NCI-H82 treated with DMSO at 0.1 percent for 48 hours (cell line): ENCODE data around the gene TSNAXIP1.

Experiments
- DNase-seq: peaks from one replicate; lab custom pipeline; 2025; ENCODE audit not compliant: unreplicated experiment; lab: John Stamatoyannopoulos, UW

TSNAXIP1 gene

GRCh38 chr16:67806428-67807147 lies at the start of gene TSNAXIP1, which contains the start of gene RANBP10:
TSNAXIP1 (plus strand) TSS chr16:67806889; CDS start chr16:67807150, 261 bp downstream.
RANBP10 (minus strand) TSS chr16:67806560; CDS start chr16:67806536, 24 bp downstream.
- DNase-seq = peak; percentile 98

GRCh38 chr16:67758006-67758405 lies 48.7 kb upstream of the TSNAXIP1 start:
- no peak for DNase-seq

DNA sequence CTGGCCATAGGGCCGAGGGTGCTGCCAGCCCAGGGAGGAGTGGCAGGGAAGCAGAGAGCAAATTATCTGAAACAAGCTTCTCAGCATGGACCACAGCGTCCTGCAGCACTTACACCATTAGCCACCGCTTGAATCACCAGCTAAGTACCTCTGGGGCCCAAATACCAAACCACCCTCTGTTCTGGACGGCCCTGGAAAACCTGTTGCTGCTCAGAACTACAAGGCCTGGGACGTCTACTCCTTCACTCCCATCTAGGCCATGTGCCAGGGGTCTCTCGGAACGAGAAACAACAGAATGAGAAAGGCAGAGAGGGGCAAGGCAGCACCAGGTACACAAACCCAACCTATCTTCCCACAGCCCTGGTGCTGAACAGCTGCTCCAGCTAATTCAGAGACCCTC lies 47.7 kb upstream of the TSNAXIP1 start:
- no peak for DNase-seq

DNA sequence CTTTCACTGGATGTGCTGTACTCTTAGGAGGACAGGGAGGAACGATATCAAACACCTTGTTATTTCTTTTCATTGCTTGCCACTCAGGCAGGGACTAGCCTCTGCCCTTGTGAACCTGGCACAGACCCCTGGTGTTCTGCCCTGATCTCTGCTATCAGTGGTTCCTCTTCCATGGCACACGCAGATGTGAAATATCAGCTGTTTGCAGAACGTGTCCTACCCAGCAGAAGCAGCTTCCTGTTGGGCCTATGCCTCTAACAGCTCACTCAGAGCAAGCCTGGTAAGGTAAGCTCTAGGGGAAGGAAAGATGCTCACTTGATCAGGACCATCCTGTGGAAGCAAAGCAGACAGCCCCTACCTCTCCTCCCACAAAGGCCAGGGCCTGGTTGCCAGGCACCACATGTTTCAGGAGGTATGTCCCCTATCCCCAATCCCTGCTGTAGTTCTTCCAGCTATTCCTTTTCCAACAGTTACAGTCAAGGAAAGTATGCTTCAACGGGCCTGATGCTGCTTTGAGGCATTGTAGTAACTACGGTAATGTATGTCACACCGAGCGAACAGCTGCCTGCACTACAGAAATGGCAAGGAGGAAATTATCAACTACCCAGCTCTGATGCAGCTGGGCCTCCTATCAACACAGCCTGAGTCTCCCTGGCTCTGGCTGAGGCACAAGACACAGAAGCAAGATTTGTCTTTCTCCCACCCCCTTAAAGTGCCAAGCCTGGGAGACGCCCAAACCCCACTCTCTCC lies 46.3 kb upstream of the TSNAXIP1 start:
- DNase-seq = no peak

DNA sequence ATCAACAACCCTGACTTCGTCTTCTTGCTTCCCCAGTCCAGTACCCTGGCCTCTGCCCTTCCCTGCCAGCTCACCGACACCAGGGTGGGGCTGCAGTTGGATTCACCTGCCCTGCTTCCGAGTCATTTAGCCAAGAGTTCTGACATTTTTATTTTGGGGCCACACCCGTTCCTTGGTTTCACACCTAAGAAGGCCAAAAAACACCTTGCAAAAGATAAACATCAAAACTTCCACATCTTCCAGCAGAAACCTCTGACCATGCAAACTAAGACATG lies 45.8 kb upstream of the TSNAXIP1 start:
- DNase-seq = no peak

DNA sequence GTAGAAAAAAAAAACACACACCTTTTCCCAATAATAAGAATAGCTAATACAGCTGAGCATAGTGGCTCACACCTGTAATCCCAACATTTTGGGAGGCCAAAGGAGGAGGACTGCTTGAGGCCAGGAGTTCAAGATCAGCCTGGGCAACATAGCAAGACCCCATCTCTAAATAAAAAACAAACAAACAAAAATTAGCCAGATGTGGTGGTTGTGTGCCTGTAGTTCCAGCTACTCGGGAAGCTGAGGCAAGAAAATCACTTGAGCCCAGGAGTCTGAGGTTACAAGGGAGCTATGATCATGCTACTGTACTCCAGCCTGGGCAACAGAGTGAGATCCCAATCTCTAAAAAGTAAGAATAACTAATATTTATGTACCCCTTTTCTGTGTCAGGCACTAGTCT lies 44.8 kb upstream of the TSNAXIP1 start:
- DNase-seq = no peak

GRCh38 chr16:67762385-67762784 lies 44.3 kb upstream of the TSNAXIP1 start:
- DNase-seq = no peak

- DNase-seq = no peak
Measured at GRCh38 chr16:67763066-67763465, 43.6 kb upstream of the TSNAXIP1 start.

DNA sequence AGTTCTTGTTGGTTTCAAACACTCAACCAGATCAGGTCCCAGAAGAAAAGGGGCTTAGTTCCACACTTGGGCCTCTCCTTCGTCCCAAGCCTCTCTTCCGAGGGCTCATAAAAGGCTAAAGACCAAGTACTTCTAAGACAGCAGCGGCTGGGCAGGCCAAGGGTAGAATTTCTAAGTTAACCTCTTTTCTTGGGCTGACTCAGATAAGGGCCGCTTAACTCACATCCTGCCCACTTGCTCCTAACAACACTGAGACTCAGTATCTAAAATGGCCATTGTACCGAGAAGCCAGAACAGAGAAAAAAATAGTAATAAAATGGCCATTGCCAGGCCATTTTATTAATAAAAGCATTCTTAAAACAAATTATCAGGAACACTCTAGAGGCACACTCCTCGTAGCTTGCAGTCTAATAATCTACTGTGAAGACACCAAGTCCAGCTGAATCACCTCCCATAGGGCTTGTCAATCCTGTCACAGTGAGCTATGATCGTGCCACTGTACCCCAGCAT lies 42.5 kb upstream of the TSNAXIP1 start:
- DNase-seq = no peak

DNA sequence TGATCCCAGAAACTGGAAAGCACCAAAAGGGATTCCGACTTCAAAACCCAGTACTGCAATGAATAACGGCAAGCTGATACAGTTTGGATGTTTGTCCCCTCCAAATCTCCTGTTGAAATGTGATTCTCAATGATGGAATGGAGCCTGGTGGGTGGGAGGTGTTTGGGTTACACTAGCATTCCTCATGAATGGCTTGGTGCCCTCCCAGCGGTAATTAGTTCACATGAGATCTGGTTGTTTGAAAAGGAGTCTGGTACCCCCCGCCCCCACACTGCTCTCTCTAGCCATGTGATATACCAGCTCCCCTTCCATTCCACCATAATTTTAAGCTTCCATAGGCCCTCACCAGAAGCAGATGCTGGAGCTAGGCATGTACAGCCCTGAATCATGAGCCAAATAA lies 40.4 kb upstream of the TSNAXIP1 start:
- no peak for DNase-seq

DNA sequence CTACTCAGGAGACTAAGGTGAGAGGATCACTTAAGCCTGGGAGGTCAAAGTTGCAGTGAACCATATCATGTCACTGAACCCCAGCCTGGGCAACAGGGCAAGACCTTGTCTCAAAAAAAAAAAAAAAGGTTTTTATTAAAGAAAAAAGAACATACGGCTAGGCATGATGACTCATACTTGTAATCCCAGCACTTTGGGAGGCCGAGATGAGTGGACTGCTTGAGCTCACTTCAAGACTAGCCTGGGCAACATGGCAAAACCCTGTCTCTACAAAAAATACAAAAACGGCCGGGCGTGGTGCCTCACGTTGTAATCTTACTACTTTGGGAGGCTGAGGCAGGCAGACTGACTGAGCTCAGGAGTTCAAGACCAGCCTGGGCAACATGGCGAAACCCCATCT lies 38.7 kb upstream of the TSNAXIP1 start:
- no peak for DNase-seq

- DNase-seq = no peak
Measured at GRCh38 chr16:67770346-67770991, 36.2 kb upstream of the TSNAXIP1 start.

GRCh38 chr16:67773099-67773498 lies 33.6 kb upstream of the TSNAXIP1 start:
- no peak for DNase-seq

DNA sequence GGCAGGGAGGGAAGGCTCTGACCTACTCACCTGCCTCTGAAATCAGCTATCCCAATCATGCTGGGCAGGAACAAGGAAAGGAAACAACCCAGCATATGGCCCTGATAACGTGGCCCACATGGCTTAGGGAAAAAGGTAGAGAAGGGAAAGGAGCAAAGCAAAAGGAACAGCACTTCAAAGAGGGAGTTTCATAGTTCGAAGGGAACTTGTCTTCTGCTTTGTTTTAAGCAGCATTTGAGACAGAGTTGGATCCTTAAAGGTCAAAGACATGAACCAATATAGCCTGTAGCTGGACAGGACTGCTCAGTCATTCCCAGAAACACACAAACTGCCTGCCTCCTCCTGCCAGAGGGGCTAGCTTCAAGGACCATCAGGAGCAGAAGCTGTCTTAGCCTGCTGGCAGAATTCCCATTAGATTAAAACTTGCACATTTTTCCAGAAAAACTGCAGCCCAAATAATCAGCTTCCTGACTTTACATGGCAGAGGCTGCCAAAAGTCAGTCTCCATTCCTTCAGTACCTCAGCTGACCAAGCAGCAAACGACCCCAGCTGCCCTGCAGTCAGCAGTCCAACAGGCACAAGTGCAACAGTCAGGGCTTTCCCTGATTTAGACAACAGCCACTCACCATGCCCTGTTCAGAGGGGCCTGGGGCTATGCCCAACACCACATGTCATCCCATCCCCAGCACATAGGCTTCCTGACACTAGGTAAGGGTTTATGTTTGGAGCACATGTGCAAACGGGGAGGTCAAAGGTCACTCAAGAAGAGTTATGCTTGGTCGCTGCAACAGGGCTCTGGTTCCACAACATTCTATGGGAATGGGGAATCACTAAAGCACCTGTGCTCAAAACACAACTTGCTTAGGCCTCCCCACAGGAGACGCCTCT lies 32.9 kb upstream of the TSNAXIP1 start:
- DNase-seq = no peak

DNA sequence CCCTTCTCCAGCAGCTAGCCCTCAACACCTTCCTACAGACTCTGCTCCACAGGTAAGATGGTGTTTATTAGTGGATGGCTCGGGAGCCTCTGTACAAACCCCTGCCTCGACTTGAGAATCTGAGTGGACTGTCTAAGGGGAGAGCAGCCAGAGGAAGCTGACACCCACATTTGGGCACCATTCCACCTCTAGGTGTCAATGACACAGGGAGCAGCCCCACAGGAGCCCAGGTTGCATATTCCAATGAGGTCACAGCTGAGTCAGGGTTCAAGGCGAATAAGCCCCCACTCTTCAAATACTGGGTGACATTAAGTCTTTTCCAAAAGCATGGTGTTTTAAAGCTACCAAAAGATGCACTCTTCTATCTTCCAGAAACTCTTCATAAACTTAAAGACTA lies 32.2 kb upstream of the TSNAXIP1 start:
- DNase-seq = no peak

DNA sequence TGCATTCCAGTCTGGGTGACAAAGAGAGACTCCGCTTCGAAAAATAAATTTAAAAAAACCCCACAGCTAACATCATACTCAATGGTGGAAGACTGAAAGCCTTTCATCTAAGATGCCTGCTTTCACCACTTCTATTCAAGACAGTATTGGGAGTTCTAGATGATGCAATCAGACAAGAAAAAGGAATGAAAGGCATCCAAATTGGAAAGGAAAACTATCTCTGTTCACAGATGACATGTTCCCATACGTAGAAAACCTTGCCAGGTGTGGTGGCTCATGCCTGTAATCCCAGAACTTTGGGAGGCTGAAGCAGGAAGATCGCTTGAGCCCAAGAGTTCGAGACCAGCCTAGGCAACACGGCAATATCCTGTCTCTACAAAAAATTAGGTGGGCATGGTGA lies 31.4 kb upstream of the TSNAXIP1 start:
- no peak for DNase-seq

GRCh38 chr16:67779256-67780014 lies 27.3 kb upstream of the TSNAXIP1 start:
- no peak for DNase-seq

- DNase-seq = no peak
Measured at GRCh38 chr16:67780847-67781564, 25.7 kb upstream of the TSNAXIP1 start.

DNA sequence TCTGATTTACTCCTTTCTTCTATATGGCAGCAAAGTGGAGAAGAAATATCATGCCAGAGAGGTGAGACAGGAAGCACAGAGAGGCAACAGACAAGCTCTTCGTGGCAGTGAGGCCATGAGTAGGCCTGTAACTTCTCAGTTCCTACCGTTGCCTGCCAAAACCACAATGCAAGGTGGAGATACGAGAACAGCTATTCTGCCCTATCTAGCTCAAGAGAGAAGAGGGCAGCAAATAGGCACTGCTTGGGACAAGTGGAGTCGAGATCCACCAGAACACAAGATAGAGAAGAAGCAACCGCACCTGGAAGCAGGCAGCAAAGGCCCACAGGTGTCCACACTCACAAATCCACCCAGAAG lies 25.1 kb upstream of the TSNAXIP1 start:
- no peak for DNase-seq
